Measurements from ENCODE around the gene ATP2A2. TPM values are rescaled to one million over a fixed set of nuclear protein-coding genes. Genes with fewer than 3 reads are reported as not detected.

The ATP2A2 gene
- total RNA-seq, 1 experiment from 2014 or later = 262 TPM

DNA sequence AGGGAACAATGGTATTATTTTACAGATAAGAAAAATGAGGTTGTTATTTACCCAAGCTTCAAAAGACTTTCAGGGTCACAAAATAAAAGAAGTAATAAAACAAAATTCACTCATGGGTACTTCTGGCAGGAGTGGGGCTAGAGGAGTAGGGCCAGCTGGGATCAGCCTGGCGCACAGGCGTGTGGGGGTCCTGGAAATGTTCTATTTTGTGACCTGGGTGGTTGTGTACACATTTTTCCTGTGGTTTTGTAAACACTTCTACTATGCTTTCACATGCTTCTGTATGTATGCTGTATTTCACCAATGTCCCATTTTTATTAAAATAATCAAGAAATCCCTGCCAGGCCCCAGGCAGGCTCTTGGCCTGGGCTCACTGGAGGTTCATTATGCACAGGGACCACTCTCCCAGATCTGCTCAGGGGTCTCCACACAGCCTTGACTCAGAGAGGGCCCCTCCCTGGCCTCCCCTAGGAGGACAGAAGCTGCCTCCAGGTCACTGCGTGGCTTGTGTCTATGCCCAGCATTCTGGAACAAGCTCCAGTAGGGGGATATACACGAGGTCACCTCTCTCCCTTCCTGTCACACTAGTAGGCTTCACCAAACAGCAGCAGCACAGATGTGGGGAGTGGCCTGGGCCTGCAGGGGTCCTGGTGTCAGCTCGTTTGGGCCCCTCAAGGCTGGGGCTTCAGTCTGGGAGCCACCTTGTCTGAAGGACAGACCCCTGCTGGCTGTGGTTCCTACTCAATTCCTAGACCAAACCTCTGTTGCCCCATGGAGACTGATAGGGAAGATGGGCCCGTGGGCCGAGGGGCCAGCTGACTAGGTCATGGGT is 84.7 kb downstream of the ATP2A2 start:
- Mint-ChIP-seq H3K27me3 (ENCODE audit: insufficient read depth, unreplicated experiment) (no peaks in the 10 kb centered on the region), H3K27ac (ENCODE audit: unreplicated experiment) (no peak overlapping the region), H3K36me3 (ENCODE audit: insufficient read depth, unreplicated experiment) (peaks cover 20% of the 10 kb centered on the region), H3K4me1 (ENCODE audit: low read depth, unreplicated experiment) (no peaks in the 10 kb centered on the region), H3K4me3 (ENCODE audit: unreplicated experiment) (no peak overlapping the region), H3K9me3 (ENCODE audit: unreplicated experiment) (no peaks in the 10 kb centered on the region)
- no peaks in the 10 kb centered on the region for H3K9me3 ChIP-seq
- BruUV-seq (replicated peaks) = no TSS peak
- intact Hi-C loops (cut with micrococcal nuclease; ENCODE audit: unreplicated experiment) = no loop called here
- no peaks in the 10 kb centered on the region for H3K4me1 ChIP-seq
- H3K27me3 ChIP-seq (replicated peaks; ENCODE audit: control insufficient read depth, insufficient read depth, low read length) = no peaks in the 10 kb centered on the region
- no peak for DNase-seq
- POLR2A ChIA-PET = no interaction called here
- no peak overlapping the region for H3K4me3 ChIP-seq (ENCODE audit: low read depth, low read length)
- H3K36me3 ChIP-seq (ENCODE audit: control insufficient read depth, insufficient read depth, low read length) = no peaks in the 10 kb centered on the region
- TF ChIP-seq, protein P1, sequence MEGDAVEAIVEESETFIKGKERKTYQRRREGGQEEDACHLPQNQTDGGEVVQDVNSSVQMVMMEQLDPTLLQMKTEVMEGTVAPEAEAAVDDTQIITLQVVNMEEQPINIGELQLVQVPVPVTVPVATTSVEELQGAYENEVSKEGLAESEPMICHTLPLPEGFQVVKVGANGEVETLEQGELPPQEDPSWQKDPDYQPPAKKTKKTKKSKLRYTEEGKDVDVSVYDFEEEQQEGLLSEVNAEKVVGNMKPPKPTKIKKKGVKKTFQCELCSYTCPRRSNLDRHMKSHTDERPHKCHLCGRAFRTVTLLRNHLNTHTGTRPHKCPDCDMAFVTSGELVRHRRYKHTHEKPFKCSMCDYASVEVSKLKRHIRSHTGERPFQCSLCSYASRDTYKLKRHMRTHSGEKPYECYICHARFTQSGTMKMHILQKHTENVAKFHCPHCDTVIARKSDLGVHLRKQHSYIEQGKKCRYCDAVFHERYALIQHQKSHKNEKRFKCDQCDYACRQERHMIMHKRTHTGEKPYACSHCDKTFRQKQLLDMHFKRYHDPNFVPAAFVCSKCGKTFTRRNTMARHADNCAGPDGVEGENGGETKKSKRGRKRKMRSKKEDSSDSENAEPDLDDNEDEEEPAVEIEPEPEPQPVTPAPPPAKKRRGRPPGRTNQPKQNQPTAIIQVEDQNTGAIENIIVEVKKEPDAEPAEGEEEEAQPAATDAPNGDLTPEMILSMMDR (IDR thresholded peaks at IDR 0.05; ENCODE audit: insufficient read depth in 1 of 2, low read depth in 1 of 2, low read length in 1 of 2, severe bottlenecking in 1 of 2, unreplicated experiment in 1 of 2) = no peak
- CTCF ChIA-PET = no interaction called here

DNA sequence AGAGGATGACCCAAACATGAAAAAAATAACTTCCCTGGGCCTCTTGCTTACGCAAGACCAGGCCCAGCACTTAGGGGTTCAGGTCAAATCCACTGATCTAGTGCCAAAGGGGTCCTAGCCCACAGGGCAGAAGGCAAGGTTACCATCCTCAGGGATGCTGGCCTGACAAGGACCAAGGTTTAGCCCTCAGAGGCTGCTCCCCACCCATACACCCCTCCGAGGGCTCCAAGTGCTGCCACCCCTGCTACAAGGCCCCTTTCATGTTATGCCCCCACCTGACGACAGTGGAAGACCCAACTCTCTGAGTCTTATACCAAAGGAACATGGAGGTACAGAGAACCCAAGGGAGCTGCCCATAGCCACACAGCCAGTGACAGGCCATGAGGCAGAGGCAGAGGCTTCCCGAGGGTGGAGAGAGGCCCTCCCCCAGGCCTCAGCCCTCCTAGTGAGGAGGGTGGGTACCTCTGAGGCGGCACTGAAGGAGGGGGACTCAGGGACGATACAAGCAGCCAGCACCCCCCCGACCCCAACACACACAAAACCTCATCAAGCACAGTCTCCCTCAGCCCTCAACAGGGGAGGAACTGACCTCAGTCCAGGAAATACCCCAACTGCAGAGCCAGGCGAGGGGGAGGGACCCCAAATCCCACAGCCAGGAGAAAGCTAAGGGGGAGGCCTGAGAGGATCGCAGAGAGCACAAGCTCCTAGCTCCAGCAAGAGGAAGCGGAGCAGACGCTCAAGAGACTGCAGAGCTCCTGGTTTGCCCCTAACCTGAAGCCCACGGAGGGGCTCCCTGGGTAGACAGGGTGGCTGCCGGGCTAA is 85.5 kb downstream of the ATP2A2 start:
- intact Hi-C loops (cut with micrococcal nuclease; ENCODE audit: unreplicated experiment) = no loop called here
- H3K4me1 Mint-ChIP-seq (ENCODE audit: low read depth, unreplicated experiment) = no peaks in the 10 kb centered on the region
- H3K36me3 ChIP-seq (ENCODE audit: control insufficient read depth, insufficient read depth, low read length) = no peaks in the 10 kb centered on the region
- no TSS peak for BruUV-seq (replicated peaks)
- H3K4me3 Mint-ChIP-seq (ENCODE audit: unreplicated experiment) = no peak overlapping the region
- H3K27ac Mint-ChIP-seq (ENCODE audit: unreplicated experiment) = no peak overlapping the region
- no peak overlapping the region for H3K4me3 ChIP-seq (ENCODE audit: low read depth, low read length)
- H3K36me3 Mint-ChIP-seq (ENCODE audit: insufficient read depth, unreplicated experiment) = peaks cover 28% of the 10 kb centered on the region
- no peaks in the 10 kb centered on the region for H3K4me1 ChIP-seq
- ChIA-PET POLR2A (no interaction called here), CTCF (no interaction called here)
- H3K9me3 Mint-ChIP-seq (ENCODE audit: unreplicated experiment) = no peaks in the 10 kb centered on the region
- no peaks in the 10 kb centered on the region for H3K27me3 ChIP-seq (replicated peaks; ENCODE audit: control insufficient read depth, insufficient read depth, low read length)
- no peak for DNase-seq
- H3K27me3 Mint-ChIP-seq (ENCODE audit: insufficient read depth, unreplicated experiment) = no peaks in the 10 kb centered on the region
- TF ChIP-seq, protein P1 (IDR thresholded peaks at IDR 0.05; ENCODE audit: insufficient read depth in 1 of 2, low read depth in 1 of 2, low read length in 1 of 2, severe bottlenecking in 1 of 2, unreplicated experiment in 1 of 2) = no peak
- no peaks in the 10 kb centered on the region for H3K9me3 ChIP-seq

DNA sequence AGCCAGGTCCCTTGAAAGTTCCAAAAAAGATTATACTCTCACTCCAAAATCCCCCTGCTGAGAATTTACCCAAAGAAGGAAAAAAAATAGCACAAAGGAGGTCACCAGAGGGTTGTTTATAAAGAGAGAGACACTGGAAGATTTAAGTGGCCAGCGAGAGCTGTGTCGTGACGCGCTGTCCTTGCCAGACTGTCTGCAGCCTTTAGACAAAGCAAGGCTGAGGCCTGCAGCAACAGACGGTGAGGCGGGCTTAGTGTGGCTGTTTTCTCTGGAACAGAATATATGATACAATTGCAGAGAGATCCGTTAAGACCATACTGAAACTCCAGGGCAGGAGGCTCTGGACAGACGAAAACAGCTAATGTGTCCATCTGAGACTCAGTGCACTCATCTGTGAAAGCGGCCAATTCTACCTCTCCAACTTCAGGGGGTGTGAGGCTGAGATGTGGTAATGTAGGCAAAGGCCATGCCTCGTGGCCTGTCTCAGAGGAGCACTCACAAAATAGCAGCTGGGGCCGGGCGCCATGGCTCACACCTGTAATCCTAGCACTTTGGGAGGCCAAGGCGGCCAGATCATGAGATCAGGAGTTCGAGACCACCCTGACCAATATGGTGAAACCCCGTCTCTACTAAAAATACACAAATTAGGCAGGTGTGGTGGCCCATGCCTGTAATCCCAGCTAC is 86.3 kb downstream of the ATP2A2 start:
- TF ChIP-seq, protein P1 (IDR thresholded peaks at IDR 0.05; ENCODE audit: insufficient read depth in 1 of 2, low read depth in 1 of 2, low read length in 1 of 2, severe bottlenecking in 1 of 2, unreplicated experiment in 1 of 2) = no peak
- no peak overlapping the region for H3K27ac Mint-ChIP-seq (ENCODE audit: unreplicated experiment)
- DNase-seq = no peak
- H3K4me3 Mint-ChIP-seq (ENCODE audit: unreplicated experiment) = no peak overlapping the region
- H3K4me1 Mint-ChIP-seq (ENCODE audit: low read depth, unreplicated experiment) = no peaks in the 10 kb centered on the region
- H3K9me3 Mint-ChIP-seq (ENCODE audit: unreplicated experiment) = no peaks in the 10 kb centered on the region
- ChIA-PET POLR2A (no interaction called here), CTCF (interaction anchor here (0.6 kb wide), 1 partner anchor 64 kb away, joined by 3 read pairs; no protein-coding TSS in a partner anchor)
- Histone ChIP-seq H3K4me1 (no peaks in the 10 kb centered on the region), H3K4me3 (ENCODE audit: low read depth, low read length) (no peak overlapping the region), H3K36me3 (ENCODE audit: control insufficient read depth, insufficient read depth, low read length) (no peaks in the 10 kb centered on the region), H3K9me3 (no peaks in the 10 kb centered on the region), H3K27me3 (replicated peaks; ENCODE audit: control insufficient read depth, insufficient read depth, low read length) (no peaks in the 10 kb centered on the region)
- BruUV-seq (replicated peaks) = no TSS peak
- H3K36me3 Mint-ChIP-seq (ENCODE audit: insufficient read depth, unreplicated experiment) = peaks cover 36% of the 10 kb centered on the region
- no peaks in the 10 kb centered on the region for H3K27me3 Mint-ChIP-seq (ENCODE audit: insufficient read depth, unreplicated experiment)
- intact Hi-C loops (cut with micrococcal nuclease; ENCODE audit: unreplicated experiment) = no loop called here
